Smooth muscle cell (in vitro differentiated cells): ENCODE results near the gene SLC16A5. TPM values are rescaled to one million over a fixed set of nuclear protein-coding genes. Genes with fewer than 3 reads are reported as not detected.
"Not testable (repeated sequence)": the region's sequence is repeated elsewhere in the genome, so short reads cannot be mapped to it uniquely, and the experiment has no call there.

Experiments
- DNase-seq: peaks from one replicate; lab custom pipeline; 2025; ENCODE audit not compliant: unreplicated experiment; lab: John Stamatoyannopoulos, UW
- H2AFZ ChIP-seq: fragments of 200-600 bp; sonication (generic); 2 replicates; pipeline ENCODE4 v1.6.0; 2016; ENCODE audit warnings: antibody characterized with exemption, low read depth, mild to moderate bottlenecking
- H3F3A ChIP-seq: fragments of 200-600 bp; sonication (generic); 2 replicates; pipeline ENCODE4 v1.6.0; 2017; ENCODE audit warnings: antibody characterized with exemption, low read depth
- H3K27ac ChIP-seq: fragments of 200-600 bp; sonication (generic); 2 replicates; pipeline ENCODE4 v1.5.1; 2016; ENCODE audit warnings: low read depth, mild to moderate bottlenecking
- H3K27me3 ChIP-seq: fragments of 200-600 bp; sonication (generic); 2 replicates; pipeline ENCODE4 v1.6.1; 2016; ENCODE audit warnings: low read depth, mild to moderate bottlenecking
- H3K36me3 ChIP-seq: fragments of 200-600 bp; sonication (generic); 2 replicates; pipeline ENCODE4 v1.5.1; 2016; ENCODE audit warnings: low read depth
- H3K4me1 ChIP-seq: fragments of 200-600 bp; sonication (generic); 2 replicates; pipeline ENCODE4 v1.5.1; 2016; ENCODE audit warnings: low read depth
- H3K4me2 ChIP-seq: fragments of 200-600 bp; sonication (generic); 2 replicates; pipeline ENCODE4 v1.6.0; 2016; ENCODE audit warnings: mild to moderate bottlenecking
- H3K4me3 ChIP-seq: fragments of 200-600 bp; sonication (generic); 2 replicates; pipeline ENCODE4 v1.5.1; 2016; ENCODE audit warnings: mild to moderate bottlenecking
- H3K79me2 ChIP-seq: fragments of 200-600 bp; sonication (generic); 2 replicates; pipeline ENCODE4 v1.6.0; 2016; ENCODE audit warnings: low read depth, mild to moderate bottlenecking
- H3K9ac ChIP-seq: fragments of 200-600 bp; sonication (generic); 2 replicates; pipeline ENCODE4 v1.6.0; 2016; ENCODE audit warnings: low read depth
- H3K9me3 ChIP-seq: fragments of 200-600 bp; sonication (generic); replicated peaks from 2 replicates; pipeline ENCODE4 v1.5.1; 2016; ENCODE audit warnings: low read depth
- H4K20me1 ChIP-seq: fragments of 200-600 bp; sonication (generic); 2 replicates; pipeline ENCODE4 v1.6.0; 2016; ENCODE audit warnings: low read depth
- CTCF ChIP-seq: fragments of 200-600 bp; sonication (generic); IDR thresholded peaks from 2 replicates; pipeline ENCODE4 v1.5.1; 2017; ENCODE audit warnings: borderline replicate concordance, mild to moderate bottlenecking, antibody characterized with exemption; ENCODE audit not compliant: insufficient read depth, poor library complexity, severe bottlenecking
- WGBS: methylation state at CpG from one replicate; pipeline ENCODE4 v1.1.7; 2016; ENCODE audit warnings: low lambda C conversion rate; 5-methylcytosine and 5-hydroxymethylcytosine counted together
- polyA plus RNA-seq: library from polyadenylated mRNA; unstranded; fragments of >200 nt; fragmentation: Nextera tagmentation; extraction: Ambion mirVana; gene quantifications from 2 replicates; pipeline ENCODE4 v1.2.1, GENCODE V29; 2016
- total RNA-seq: library from RNA; depleted of rRNA; stranded (reverse); fragments of >200 nt; gene quantifications from 2 replicates; pipeline ENCODE4 v1.2.3, GENCODE V29; 2014

The SLC16A5 gene
- 11.1 and 17.1 TPM in 2 replicates for total RNA-seq
- 19.5 and 22.0 TPM in 2 replicates for polyA plus RNA-seq

- no peak for TF ChIP-seq CTCF
- H4K20me1 ChIP-seq: no peaks in the 10 kb centered on the region
- H3K9ac ChIP-seq: peak within 1 kb of the TSS; percentile 76
- WGBS: under 1% methylated on average over 52 of the region's 69 CpGs
- peak within 1 kb of the TSS; percentile 87 for H3K4me3 ChIP-seq
- no peaks in the 10 kb centered on the region for H3K9me3 ChIP-seq
- DNase-seq: peak; percentile 72
- H3F3A ChIP-seq: peaks cover 15% of the 10 kb centered on the region
- H3K4me1 ChIP-seq: peaks cover 24% of the 10 kb centered on the region
- peak within 1 kb of the TSS; percentile 87 for H3K27ac ChIP-seq
- peak within 1 kb of the TSS; percentile 94 for H3K4me2 ChIP-seq
- peaks cover 25% of the 10 kb centered on the region for H3K79me2 ChIP-seq
- H3K27me3 ChIP-seq: no peaks in the 10 kb centered on the region
- H2AFZ ChIP-seq: peak within 1 kb of the TSS; percentile 91
- H3K36me3 ChIP-seq: no peaks in the 10 kb centered on the region
Observed at GRCh38 chr17:75087558-75088453, at the start of gene SLC16A5. SLC16A5 (plus strand) TSS chr17:75087954; CDS start chr17:75093637, 5,683 bp downstream.

GRCh38 chr17:75039238-75039637 is 48.5 kb upstream of the SLC16A5 start:
- no peak overlapping the region for H3K9ac ChIP-seq
- H3K4me2 ChIP-seq: no peak overlapping the region
- no peak for TF ChIP-seq CTCF
- peaks cover 4% of the 10 kb centered on the region for H3F3A ChIP-seq
- H3K4me1 ChIP-seq: no peaks in the 10 kb centered on the region
- H3K79me2 ChIP-seq: no peaks in the 10 kb centered on the region
- no peaks in the 10 kb centered on the region for H3K9me3 ChIP-seq
- H3K36me3 ChIP-seq: peaks cover 12% of the 10 kb centered on the region
- H3K27ac ChIP-seq: no peak overlapping the region
- WGBS: 95% methylated on average over 5 of the region's 5 CpGs
- no peak overlapping the region for H2AFZ ChIP-seq
- no peak for DNase-seq
- no peak overlapping the region for H3K4me3 ChIP-seq
- peaks cover 10% of the 10 kb centered on the region for H4K20me1 ChIP-seq
- H3K27me3 ChIP-seq: no peaks in the 10 kb centered on the region

GRCh38 chr17:75041656-75042280 is 46.0 kb upstream of the SLC16A5 start:
- H3K9me3 ChIP-seq: no peaks in the 10 kb centered on the region
- H3K27me3 ChIP-seq: no peaks in the 10 kb centered on the region
- H3K4me3 ChIP-seq: no peak overlapping the region
- H3K27ac ChIP-seq: no peak overlapping the region
- no peak for TF ChIP-seq CTCF
- no peak overlapping the region for H3K9ac ChIP-seq
- H3K79me2 ChIP-seq: peaks cover 6% of the 10 kb centered on the region
- WGBS: 89% methylated on average over 12 of the region's 12 CpGs
- H3K4me1 ChIP-seq: peaks cover 5% of the 10 kb centered on the region
- no peak for DNase-seq
- no peaks in the 10 kb centered on the region for H3F3A ChIP-seq
- no peak overlapping the region for H3K4me2 ChIP-seq
- peaks cover 12% of the 10 kb centered on the region for H3K36me3 ChIP-seq
- peaks cover 10% of the 10 kb centered on the region for H4K20me1 ChIP-seq
- H2AFZ ChIP-seq: no peak overlapping the region

- not testable (repeated sequence) for H2AFZ ChIP-seq
- WGBS: 73% methylated on average over 5 of the region's 5 CpGs
Observed at GRCh38 chr17:75043789-75044188, 44.0 kb upstream of the SLC16A5 start.

More at GRCh38 chr17:75043789-75044188, 44.0 kb upstream of the SLC16A5 start:
- not testable (repeated sequence) for H3K27ac ChIP-seq, H3K4me2 ChIP-seq, H3F3A ChIP-seq, H3K4me3 ChIP-seq, H3K79me2 ChIP-seq, H3K27me3 ChIP-seq, H3K9me3 ChIP-seq, H3K9ac ChIP-seq, DNase-seq
- H3K4me1 ChIP-seq: peaks cover 14% of the 10 kb centered on the region
- H3K36me3 ChIP-seq: peaks cover 12% of the 10 kb centered on the region
- peaks cover 10% of the 10 kb centered on the region for H4K20me1 ChIP-seq
